NOMO-1 (cell line): ENCODE results near the gene SLAMF1.
A peak's percentile ranks its signal among the peaks of the same experiment; 100 is the strongest.

Experiments used
- DNase-seq, 2 experiments: peaks; one replicate each; lab custom pipeline; 2025; ENCODE audit not compliant: unreplicated experiment in 2 of 2; lab: John Stamatoyannopoulos, UW

Gene SLAMF1

GRCh38 chr1:160625725-160626498 lies 20.9 kb downstream of the SLAMF1 start:
- DNase-seq, result peak; percentile 26 to 73

- no peak for DNase-seq
Observed at GRCh38 chr1:160625321-160625720, 21.5 kb downstream of the SLAMF1 start.

- DNase-seq, result no peak
Observed at GRCh38 chr1:160624464-160624863, 22.4 kb downstream of the SLAMF1 start.

GRCh38 chr1:160623862-160624261 lies 23.0 kb downstream of the SLAMF1 start:
- DNase-seq, result no peak

- DNase-seq, result no peak
Observed at GRCh38 chr1:160623227-160623633, 23.6 kb downstream of the SLAMF1 start.

- no peak for DNase-seq
Observed at GRCh38 chr1:160622501-160623226, 24.2 kb downstream of the SLAMF1 start.

GRCh38 chr1:160621633-160622413 lies 25.0 kb downstream of the SLAMF1 start:
- DNase-seq, result no peak

GRCh38 chr1:160620942-160621632 lies 25.8 kb downstream of the SLAMF1 start:
- no peak for DNase-seq

GRCh38 chr1:160619742-160620277 lies 27.0 kb downstream of the SLAMF1 start:
- DNase-seq, result no peak

- no peak for DNase-seq
Observed at GRCh38 chr1:160618763-160619274, 28.0 kb downstream of the SLAMF1 start.

- DNase-seq, result no peak
Observed at GRCh38 chr1:160618327-160618726, 28.5 kb downstream of the SLAMF1 start.

GRCh38 chr1:160615660-160616059 lies 31.2 kb downstream of the SLAMF1 start:
- no peak for DNase-seq

- DNase-seq, result no peak
Observed at GRCh38 chr1:160614410-160614809, 32.4 kb downstream of the SLAMF1 start.

- DNase-seq, result no peak
Observed at GRCh38 chr1:160612613-160613218, 34.1 kb downstream of the SLAMF1 start.

GRCh38 chr1:160610569-160611242 lies 36.1 kb downstream of the SLAMF1 start:
- DNase-seq, result no peak

GRCh38 chr1:160608941-160609340 lies 37.9 kb downstream of the SLAMF1 start:
- no peak for DNase-seq

GRCh38 chr1:160608514-160608913 lies 38.3 kb downstream of the SLAMF1 start:
- DNase-seq, result no peak

GRCh38 chr1:160608057-160608456 lies 38.8 kb downstream of the SLAMF1 start:
- DNase-seq, result no peak

GRCh38 chr1:160607672-160608032 lies 39.2 kb downstream of the SLAMF1 start:
- DNase-seq, result no peak
